Bronchial epithelial cell (primary cell): Measurements from ENCODE around the gene FATE1. TPM values are rescaled to one million over a fixed set of nuclear protein-coding genes. Genes with fewer than 3 reads are reported as not detected.

ENCODE experiments used
- DNase-seq: peaks from one replicate; pipeline ENCODE4 v3.0.0-alpha.2; 2010; ENCODE audit warnings: low read depth
- FAIRE-seq: peaks from 2 replicates; lab custom pipeline; 2011; peaks lifted over from hg19 to GRCh38; lab: Jason Lieb, UNC
- H3K27me3 ChIP-seq: 2 replicates; pipeline ENCODE4 v1.5.1; 2011; ENCODE audit warnings: low read length; ENCODE audit not compliant: control insufficient read depth, insufficient read depth
- H3K36me3 ChIP-seq: 2 replicates; pipeline ENCODE4 v1.5.1; 2011; ENCODE audit warnings: low read length; ENCODE audit not compliant: control insufficient read depth, insufficient read depth
- H3K4me3 ChIP-seq: 2 replicates; pipeline ENCODE4 v1.5.1; 2011; ENCODE audit warnings: mild to moderate bottlenecking, low read depth, low read length, control low read depth
- CTCF ChIP-seq: IDR thresholded peaks from 2 replicates; pipeline ENCODE4 v1.5.1; 2011; ENCODE audit warnings: mild to moderate bottlenecking, moderate library complexity, low read length, control low read depth, inconsistent platforms; ENCODE audit not compliant: insufficient read depth, severe bottlenecking
- total RNA-seq: library from RNA; depleted of rRNA; stranded (reverse); fragments of >200 nt; gene quantifications from 2 replicates; pipeline ENCODE4 v1.2.1, GENCODE V29; 2014

The FATE1 gene
- total RNA-seq, 1 donor from 2014 or later, result not detected

GRCh38 chrX:151704041-151704663, 11.7 kb upstream of the FATE1 start:
- FAIRE-seq, result no peak
- no peak overlapping the region for H3K4me3 ChIP-seq
- no peaks in the 10 kb centered on the region for H3K36me3 ChIP-seq
- TF ChIP-seq CTCF, result no peak
- no peak for DNase-seq
- H3K27me3 ChIP-seq, result no peaks in the 10 kb centered on the region

- no peaks in the 10 kb centered on the region for H3K27me3 ChIP-seq
- H3K36me3 ChIP-seq, result no peaks in the 10 kb centered on the region
- FAIRE-seq (no peak), DNase-seq (no peak)
- no peak overlapping the region for H3K4me3 ChIP-seq
- TF ChIP-seq CTCF, result no peak
Measured at GRCh38 chrX:151708821-151709220, 7.0 kb upstream of the FATE1 start.

GRCh38 chrX:151710457-151710856, 5.4 kb upstream of the FATE1 start:
- no peak for FAIRE-seq
- TF ChIP-seq CTCF, result no peak
- DNase-seq, result no peak
- Histone ChIP-seq H3K36me3 (no peaks in the 10 kb centered on the region), H3K27me3 (no peaks in the 10 kb centered on the region), H3K4me3 (no peak overlapping the region)

- no peak for DNase-seq
- Histone ChIP-seq H3K36me3 (no peaks in the 10 kb centered on the region), H3K27me3 (no peaks in the 10 kb centered on the region), H3K4me3 (no peak overlapping the region)
- no peak for FAIRE-seq
- TF ChIP-seq CTCF, result no peak
Measured at GRCh38 chrX:151711154-151711553, 4.7 kb upstream of the FATE1 start.

- DNase-seq, result no peak
- Histone ChIP-seq H3K4me3 (no peak overlapping the region), H3K27me3 (no peaks in the 10 kb centered on the region), H3K36me3 (no peaks in the 10 kb centered on the region)
- TF ChIP-seq CTCF, result no peak
- no peak for FAIRE-seq
Measured at GRCh38 chrX:151711787-151712186, 4.0 kb upstream of the FATE1 start.

- Histone ChIP-seq H3K36me3 (no peaks in the 10 kb centered on the region), H3K4me3 (no peak overlapping the region), H3K27me3 (no peaks in the 10 kb centered on the region)
- DNase-seq, result no peak
- no peak for TF ChIP-seq CTCF
- FAIRE-seq, result no peak
Measured at GRCh38 chrX:151712253-151712652, 3.6 kb upstream of the FATE1 start.
